OCI-M2 (cell line): Measurements from ENCODE around the gene LRRIQ3.
"Not testable (repeated sequence)": the region's sequence is repeated elsewhere in the genome, so short reads cannot be mapped to it uniquely, and the experiment has no call there.

Experiments used
- DNase-seq: peaks from one replicate; lab custom pipeline; 2025; ENCODE audit not compliant: unreplicated experiment; lab: John Stamatoyannopoulos, UW

The LRRIQ3 gene, protein sequence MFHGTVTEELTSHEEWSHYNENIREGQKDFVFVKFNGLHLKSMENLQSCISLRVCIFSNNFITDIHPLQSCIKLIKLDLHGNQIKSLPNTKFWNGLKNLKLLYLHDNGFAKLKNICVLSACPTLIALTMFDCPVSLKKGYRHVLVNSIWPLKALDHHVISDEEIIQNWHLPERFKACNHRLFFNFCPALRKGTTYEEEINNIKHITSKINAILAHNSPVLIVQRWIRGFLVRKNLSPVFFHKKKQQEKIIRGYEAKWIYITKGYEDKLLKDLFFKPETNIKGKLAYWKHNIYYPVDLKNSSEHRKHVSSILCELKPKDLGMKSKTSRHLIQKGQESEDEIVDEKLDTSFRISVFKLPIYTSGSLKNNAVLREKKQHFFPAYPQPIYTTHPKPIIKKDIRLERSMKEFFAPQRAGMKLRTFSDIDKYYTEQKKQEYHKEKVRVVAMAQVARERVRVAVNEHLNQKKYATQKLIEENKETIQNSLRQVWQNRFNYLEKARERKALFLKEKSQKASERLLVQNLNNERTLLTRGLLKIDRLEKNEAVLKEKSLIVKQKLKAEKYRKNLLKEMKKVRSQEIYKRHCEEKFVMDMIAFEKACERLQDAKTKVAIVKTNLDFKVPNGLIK

DNA sequence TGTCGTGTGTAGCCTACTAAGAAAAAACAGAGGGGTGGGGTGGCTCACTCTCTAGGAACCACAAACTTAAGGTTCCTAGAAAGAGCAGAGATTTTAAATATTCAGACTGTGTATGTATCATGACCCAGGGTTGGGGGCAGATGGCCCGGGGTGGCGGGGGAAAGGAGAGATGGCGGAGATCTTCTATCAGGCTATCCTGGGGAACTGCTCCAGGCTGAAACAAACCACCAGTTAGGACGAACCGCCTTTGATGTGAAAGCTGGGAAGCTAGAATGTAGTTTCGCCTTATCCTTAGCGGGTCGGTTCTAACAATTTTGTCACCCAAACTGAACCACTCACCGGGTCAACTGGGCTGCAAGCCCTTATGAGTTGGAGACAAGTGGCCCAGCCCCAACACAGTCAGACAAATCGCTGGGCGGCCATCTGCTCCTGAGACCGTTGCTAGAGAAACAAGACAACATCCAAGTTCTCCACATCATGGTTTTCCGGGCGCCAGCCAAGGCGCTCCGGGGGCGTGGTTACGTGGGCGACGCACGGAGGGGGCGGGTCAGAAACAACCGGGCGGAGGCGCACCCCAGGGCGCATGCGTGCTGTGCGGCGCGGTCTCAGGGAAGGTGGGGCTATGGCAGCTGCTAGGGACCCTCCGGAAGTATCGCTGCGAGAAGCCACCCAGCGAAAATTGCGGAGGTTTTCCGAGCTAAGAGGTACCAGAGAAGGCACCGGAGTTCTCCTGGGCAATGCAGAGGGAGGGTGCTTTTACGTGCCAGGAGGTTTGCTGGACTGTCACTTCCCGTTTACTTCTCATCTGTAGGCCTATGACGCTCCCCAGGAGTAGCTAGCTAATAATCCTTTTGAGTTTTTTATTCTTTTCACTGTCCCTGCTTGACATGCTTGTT, at the start of gene LRRIQ3, which contains the start of gene FPGT:
Gene LRRIQ3, minus strand, starts transcription at position 520 of the 896 bp plus-strand sequence. CDS start 14,492 bp downstream, outside the sequence.
Gene FPGT, plus strand, starts transcription at position 586 of the 896 bp plus-strand sequence. Its CDS starts 37 bp downstream, at position 623.
- DNase-seq = peak; percentile 56

- no peak for DNase-seq
Observed at GRCh38 chr1:74246315-74246714, 48.3 kb upstream of the LRRIQ3 start.

GRCh38 chr1:74245168-74245772, 47.3 kb upstream of the LRRIQ3 start:
- DNase-seq = no peak

GRCh38 chr1:74237787-74238186, 39.8 kb upstream of the LRRIQ3 start:
- DNase-seq = no peak

GRCh38 chr1:74237035-74237434, 39.1 kb upstream of the LRRIQ3 start:
- DNase-seq = no peak

DNA sequence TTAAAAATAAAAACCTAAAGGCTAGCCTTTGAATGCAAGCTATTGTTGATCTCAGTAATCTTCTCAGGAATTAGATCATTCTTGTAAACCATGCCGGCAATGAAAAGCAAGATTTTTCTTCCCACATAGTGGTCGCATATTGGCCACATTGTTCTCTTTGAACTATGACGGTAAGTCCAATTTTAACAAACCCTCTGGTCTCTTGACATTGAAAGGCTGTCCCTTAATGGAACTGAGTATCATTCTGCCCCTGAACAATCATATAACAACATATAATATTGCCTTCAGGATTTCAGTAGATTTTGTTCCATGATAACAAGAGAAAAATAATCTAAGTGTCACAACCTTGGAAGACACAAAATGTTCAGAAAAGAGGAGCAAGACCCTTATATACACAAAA, 38.5 kb upstream of the LRRIQ3 start:
- no peak for DNase-seq

- DNase-seq = no peak
Observed at GRCh38 chr1:74235153-74235552, 37.2 kb upstream of the LRRIQ3 start, which contains the start of gene TNNI3K. Gene TNNI3K (plus strand): TSS chr1:74235387. CDS start chr1:74235452, 65 bp downstream.

DNA sequence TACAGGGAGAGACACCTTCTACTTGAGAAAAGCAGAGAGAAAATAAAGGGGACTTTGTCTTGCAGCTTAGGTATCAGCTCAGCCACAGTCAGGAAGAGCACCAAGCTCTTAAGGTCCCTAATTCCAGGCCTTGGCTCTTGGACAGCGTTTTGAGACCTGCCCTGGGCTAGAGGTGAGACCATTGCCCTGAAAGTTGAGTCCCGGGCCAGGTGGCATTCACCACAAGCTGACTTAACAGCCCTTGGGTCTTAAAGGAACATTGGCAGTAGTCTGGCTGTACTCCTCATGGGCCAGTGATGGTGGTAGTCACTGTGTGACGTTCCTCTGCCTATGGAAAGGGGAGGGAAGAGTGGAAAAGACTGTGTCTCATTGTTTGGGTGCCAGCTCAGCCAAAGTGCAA, 25.5 kb upstream of the LRRIQ3 start:
- DNase-seq = no peak

GRCh38 chr1:74222701-74223100, 24.7 kb upstream of the LRRIQ3 start:
- no peak for DNase-seq

GRCh38 chr1:74215229-74215628, 17.3 kb upstream of the LRRIQ3 start:
- DNase-seq = no peak

- no peak for DNase-seq
Observed at GRCh38 chr1:74205266-74205665, 7.3 kb upstream of the LRRIQ3 start.

DNA sequence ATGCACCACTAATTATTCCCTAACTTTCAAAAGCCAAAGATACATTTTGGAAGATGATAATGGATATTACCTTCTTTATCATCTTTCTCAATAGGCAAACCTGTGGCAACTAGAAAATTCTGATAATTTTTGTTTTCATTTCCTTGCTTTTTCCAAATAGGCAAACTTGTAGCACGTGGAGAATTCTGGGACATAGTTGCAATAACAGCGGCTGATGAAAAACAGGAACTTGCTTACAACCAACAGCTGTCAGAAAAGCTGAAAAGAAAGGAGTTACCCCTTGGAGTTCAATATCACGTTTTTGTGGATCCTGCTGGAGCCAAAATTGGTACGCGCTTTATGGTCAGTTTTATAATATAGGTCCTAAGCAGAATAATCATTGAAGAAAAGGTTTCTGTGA, 1.5 kb upstream of the LRRIQ3 start:
- DNase-seq = no peak

- DNase-seq = no peak
Observed at GRCh38 chr1:74197255-74197654, 721 bp downstream of the LRRIQ3 start.

DNA sequence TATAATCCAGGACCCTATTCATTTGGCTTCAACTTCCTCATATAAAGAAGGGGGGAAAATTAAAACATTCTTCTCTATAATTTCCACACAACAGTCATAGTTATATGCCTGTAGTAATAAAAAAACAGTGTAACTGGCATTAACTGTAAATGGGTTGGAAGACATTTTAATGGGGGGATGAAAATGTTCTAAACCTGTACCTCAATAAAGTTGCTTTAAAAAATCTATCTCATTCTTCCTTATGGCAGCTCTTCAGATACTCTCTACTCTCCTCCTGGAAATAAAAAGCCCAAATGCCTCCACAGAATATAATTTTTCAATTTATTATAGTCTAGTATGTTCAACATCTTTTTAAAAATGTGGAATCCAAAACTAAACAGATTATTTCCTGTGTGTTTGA, 2.6 kb downstream of the LRRIQ3 start:
- no peak for DNase-seq

DNA sequence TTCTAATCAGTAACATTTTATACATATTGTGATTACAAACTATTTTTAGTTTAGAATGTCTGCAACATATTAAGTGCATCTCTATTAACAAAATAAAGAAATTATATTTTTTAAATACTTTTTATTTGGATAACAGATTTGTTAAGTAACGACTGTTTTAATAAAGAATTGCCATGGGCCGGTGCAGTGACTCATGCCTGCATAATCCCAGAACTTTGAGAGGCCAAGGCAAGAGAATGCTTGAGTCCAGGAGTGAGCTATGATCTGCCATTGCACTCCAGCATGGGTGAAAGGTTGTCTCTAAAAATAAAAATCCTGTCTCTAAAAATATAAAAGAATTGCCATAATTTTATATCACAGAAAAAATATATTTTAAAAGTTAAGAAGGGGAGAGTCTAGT, 4.1 kb downstream of the LRRIQ3 start:
- DNase-seq = no peak

GRCh38 chr1:74180490-74180889, 17.5 kb downstream of the LRRIQ3 start:
- no peak for DNase-seq

DNA sequence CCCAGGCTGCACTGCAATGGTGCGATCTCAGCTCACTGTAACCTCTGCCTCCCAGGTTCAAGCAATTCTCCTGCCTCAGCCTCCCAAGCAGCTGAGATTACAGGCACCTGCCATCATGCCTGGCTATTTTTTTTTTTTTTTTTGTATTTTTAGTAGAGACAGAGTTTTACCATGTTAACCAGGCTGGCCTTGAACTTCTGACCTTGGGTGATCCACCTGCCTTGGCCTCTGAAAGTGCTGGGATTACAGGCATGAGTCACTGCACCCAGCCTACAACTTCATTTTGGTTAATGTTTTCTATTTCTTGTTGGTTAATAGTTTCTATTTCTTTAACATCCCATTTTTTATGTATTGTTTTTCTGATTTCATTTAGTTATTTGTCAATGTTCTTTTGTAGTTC, 23.6 kb downstream of the LRRIQ3 start:
- DNase-seq = not testable (repeated sequence)

DNA sequence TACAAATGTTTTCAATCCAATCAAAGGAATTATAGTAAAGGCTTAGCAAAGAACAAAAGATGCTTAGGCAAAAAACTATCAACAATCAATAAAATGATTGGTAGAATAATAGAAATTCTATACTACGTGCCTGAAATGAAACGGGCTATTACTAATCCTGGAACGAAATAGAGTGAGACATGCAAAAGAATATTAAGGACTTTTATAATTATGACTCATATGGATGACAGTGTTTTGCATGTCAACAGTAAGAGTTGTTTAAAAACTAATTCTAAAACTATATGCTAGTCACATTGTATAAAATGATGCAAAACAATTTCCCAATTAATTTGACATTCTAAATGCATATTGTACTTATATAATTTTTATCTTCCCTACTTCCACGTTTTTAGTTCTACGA, 35.6 kb downstream of the LRRIQ3 start:
- no peak for DNase-seq

- DNase-seq = no peak
Observed at GRCh38 chr1:74161497-74161896, 36.5 kb downstream of the LRRIQ3 start.

GRCh38 chr1:74160046-74160445, 37.9 kb downstream of the LRRIQ3 start:
- no peak for DNase-seq

GRCh38 chr1:74145086-74145485, 52.9 kb downstream of the LRRIQ3 start:
- no peak for DNase-seq
